GM12878 (cell line): Measurements from ENCODE around the gene PPIB.

Experiments used
- CBX5 ChIP-seq: sonication (generic); IDR thresholded peaks from 2 replicates; pipeline ENCODE4 v1.6.1; 2016; ENCODE audit warnings: low read depth, moderate library complexity, mild to moderate bottlenecking, inconsistent platforms
- CTCF ChIP-seq, 3 experiments: IDR thresholded peaks in 2 of 3; conservative IDR thresholded peaks in 1 of 3; 2 replicates each; pipeline ENCODE4 v1.5.1; 2011; ENCODE audit warnings: low read depth in 3 of 3, low read length in 3 of 3, mild to moderate bottlenecking in 3 of 3, control low read depth in 2 of 3, moderate library complexity in 2 of 3, inconsistent platforms in 1 of 3, mixed read lengths in 1 of 3; ENCODE audit not compliant: control insufficient read depth in 2 of 3, insufficient read depth in 1 of 3; ENCODE audit errors: extremely low read depth in 1 of 3
- EGR1 ChIP-seq, 2 experiments: IDR thresholded peaks; 1 replicate in 1 of 2; 2 replicates in 1 of 2; pipeline ENCODE4 v1.6.1; 2011 to 2012; ENCODE audit warnings: low read depth in 2 of 2, low read length in 2 of 2, borderline replicate concordance in 1 of 2, mild to moderate bottlenecking in 1 of 2, moderate library complexity in 1 of 2
- EP300 ChIP-seq, 2 experiments: fragments of 150-350 bp in 1 of 2; IDR thresholded peaks; 2 replicates each; pipeline ENCODE4 v1.6.1; 2011 to 2012; ENCODE audit warnings: low read depth in 2 of 2, low read length in 2 of 2, borderline replicate concordance in 1 of 2, improper control_type of control experiment in 1 of 2, inconsistent platforms in 1 of 2; ENCODE audit not compliant: control insufficient read depth in 1 of 2
- JUND ChIP-seq: IDR thresholded peaks from 2 replicates; pipeline ENCODE4 v1.6.1; 2012; ENCODE audit warnings: low read depth, mild to moderate bottlenecking, low read length, improper control_type of control experiment, moderate library complexity
- MAX ChIP-seq: IDR thresholded peaks from 2 replicates; pipeline ENCODE4 v1.6.1; 2012; ENCODE audit warnings: low read depth, low read length, improper control_type of control experiment
- NFYB ChIP-seq: IDR thresholded peaks from 2 replicates; pipeline ENCODE4 v1.6.1; 2011; ENCODE audit warnings: low read depth, mild to moderate bottlenecking, low read length, improper control_type of control experiment, moderate library complexity; ENCODE audit not compliant: insufficient read depth
- POLR2A ChIP-seq: IDR thresholded peaks from 2 replicates; pipeline ENCODE4 v1.6.1; 2011; ENCODE audit warnings: low read depth, mild to moderate bottlenecking, low read length
- SIN3A ChIP-seq: IDR thresholded peaks from 2 replicates; pipeline ENCODE4 v1.6.1; 2012; ENCODE audit warnings: low read depth, low read length, improper control_type of control experiment
- YY1 ChIP-seq: IDR thresholded peaks from 2 replicates; pipeline ENCODE4 v1.6.1; 2011; ENCODE audit warnings: low read depth, mild to moderate bottlenecking, low read length
- ZNF24 ChIP-seq: fragments of 450-650 bp; IDR thresholded peaks from 2 replicates; pipeline ENCODE4 v1.6.1; 2017; ENCODE audit warnings: antibody characterized with exemption, mild to moderate bottlenecking
- ZZZ3 ChIP-seq: IDR thresholded peaks from 2 replicates; pipeline ENCODE4 v1.6.1; 2011; ENCODE audit warnings: low read depth; ENCODE audit not compliant: control insufficient read depth, insufficient read length
- TF ChIP-seq, protein P1 (sequence below): fragments of 450-650 bp; formaldehyde crosslinking; IDR thresholded peaks from 2 replicates; pipeline ENCODE4 v1.4.0; 2022; ENCODE audit warnings: mild to moderate bottlenecking, moderate library complexity

DNA sequence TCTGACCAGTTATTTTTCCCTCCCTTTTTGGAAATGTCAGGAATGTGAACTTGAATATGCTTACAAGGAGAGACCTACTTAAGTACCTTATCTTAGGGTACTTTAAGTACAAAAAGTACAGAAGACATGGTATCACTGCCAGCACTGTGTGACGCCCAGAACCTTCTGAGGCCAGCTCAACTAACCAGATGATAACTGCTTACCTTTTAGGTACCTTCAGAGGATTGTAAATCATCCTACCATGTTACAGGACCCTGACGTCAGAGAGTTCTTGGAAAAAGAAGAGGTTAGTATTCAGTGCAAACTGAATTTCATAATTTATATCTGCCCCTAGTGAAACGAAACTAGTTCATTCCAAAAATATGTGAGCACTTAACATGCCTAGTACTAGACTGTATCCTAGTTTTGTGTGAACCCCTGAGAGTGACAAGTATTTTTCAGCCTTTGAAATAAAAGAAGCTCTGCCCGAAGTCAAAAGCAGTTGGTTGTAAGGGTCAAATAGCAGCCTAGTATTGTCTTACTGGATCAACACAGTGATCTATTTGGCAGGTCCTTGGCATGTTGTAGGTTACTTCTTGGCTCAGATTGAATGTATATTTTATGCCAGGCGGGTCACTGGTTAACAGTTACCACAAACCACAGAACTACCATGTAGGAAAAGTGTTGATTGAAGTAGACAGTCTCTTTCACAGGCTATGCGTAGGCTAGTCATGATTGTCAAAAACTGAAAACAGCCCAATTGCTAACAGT is 35.1 kb downstream of the PPIB start:
- TF ChIP-seq NFYB (no peak), JUND (no peak), EGR1 (IDR thresholded peaks at IDR 0.05; ENCODE audit: borderline replicate concordance in 1 of 2, low read depth in 2 of 2, low read length in 2 of 2) (no peak), ZZZ3 (no peak), CBX5 (no peak), POLR2A (no peak), ZNF24 (no peak), EP300 (IDR thresholded peaks at IDR 0.05; ENCODE audit: borderline replicate concordance in 1 of 2, control insufficient read depth in 1 of 2, low read depth in 2 of 2, low read length in 2 of 2) (no peak), SIN3A (no peak), YY1 (no peak), CTCF (IDR thresholded peaks at IDR 0.05 in 2 of 3, conservative IDR thresholded peaks at IDR 0.05 in 1 of 3; ENCODE audit: control insufficient read depth in 2 of 3, extremely low read depth in 1 of 3, insufficient read depth in 1 of 3, low read depth in 3 of 3, low read length in 3 of 3) (no peak), MAX (no peak)
- TF ChIP-seq, protein P1, sequence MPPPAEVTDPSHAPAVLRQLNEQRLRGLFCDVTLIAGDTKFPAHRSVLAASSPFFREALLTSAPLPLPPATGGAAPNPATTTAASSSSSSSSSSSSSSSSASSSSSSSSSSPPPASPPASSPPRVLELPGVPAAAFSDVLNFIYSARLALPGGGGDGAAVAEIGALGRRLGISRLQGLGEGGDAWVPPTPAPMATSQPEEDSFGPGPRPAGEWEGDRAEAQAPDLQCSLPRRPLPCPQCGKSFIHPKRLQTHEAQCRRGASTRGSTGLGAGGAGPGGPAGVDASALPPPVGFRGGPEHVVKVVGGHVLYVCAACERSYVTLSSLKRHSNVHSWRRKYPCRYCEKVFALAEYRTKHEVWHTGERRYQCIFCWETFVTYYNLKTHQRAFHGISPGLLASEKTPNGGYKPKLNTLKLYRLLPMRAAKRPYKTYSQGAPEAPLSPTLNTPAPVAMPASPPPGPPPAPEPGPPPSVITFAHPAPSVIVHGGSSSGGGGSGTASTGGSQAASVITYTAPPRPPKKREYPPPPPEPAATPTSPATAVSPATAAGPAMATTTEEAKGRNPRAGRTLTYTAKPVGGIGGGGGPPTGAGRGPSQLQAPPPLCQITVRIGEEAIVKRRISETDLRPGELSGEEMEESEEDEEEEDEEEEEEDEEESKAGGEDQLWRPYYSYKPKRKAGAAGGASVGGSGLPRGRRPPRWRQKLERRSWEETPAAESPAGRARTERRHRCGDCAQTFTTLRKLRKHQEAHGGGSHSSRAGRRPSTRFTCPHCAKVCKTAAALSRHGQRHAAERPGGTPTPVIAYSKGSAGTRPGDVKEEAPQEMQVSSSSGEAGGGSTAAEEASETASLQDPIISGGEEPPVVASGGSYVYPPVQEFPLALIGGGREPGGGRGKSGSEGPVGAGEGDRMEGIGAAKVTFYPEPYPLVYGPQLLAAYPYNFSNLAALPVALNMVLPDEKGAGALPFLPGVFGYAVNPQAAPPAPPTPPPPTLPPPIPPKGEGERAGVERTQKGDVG (CRISPR knock-in tag), result no peak
